ENCODE measurements around the gene CAPN12.

Gene CAPN12

GRCh38 chr19:38725469-38726283 lies 18.6 kb downstream of the CAPN12 start:
- no peak for DNase-seq (ENCODE audit: low spot score)

GRCh38 chr19:38723990-38724854 lies 20.1 kb downstream of the CAPN12 start:
- no peak for DNase-seq (ENCODE audit: low spot score)

GRCh38 chr19:38723606-38723965 lies 20.7 kb downstream of the CAPN12 start:
- no peak for DNase-seq (ENCODE audit: low spot score)

GRCh38 chr19:38722947-38723605 lies 21.2 kb downstream of the CAPN12 start:
- no peak for DNase-seq (ENCODE audit: low spot score)

GRCh38 chr19:38721979-38722773 lies 22.1 kb downstream of the CAPN12 start:
- peak; percentile 96 for DNase-seq (ENCODE audit: low spot score)

- no peak for DNase-seq (ENCODE audit: low spot score)
Observed at GRCh38 chr19:38721496-38721895, 22.8 kb downstream of the CAPN12 start.

GRCh38 chr19:38720559-38721236 lies 23.6 kb downstream of the CAPN12 start:
- DNase-seq (ENCODE audit: low spot score), result no peak

GRCh38 chr19:38719761-38720558 lies 24.3 kb downstream of the CAPN12 start:
- DNase-seq (ENCODE audit: low spot score), result no peak

- peak; percentile 75 for DNase-seq (ENCODE audit: low spot score)
Observed at GRCh38 chr19:38718747-38719543, 25.3 kb downstream of the CAPN12 start.

- no peak for DNase-seq (ENCODE audit: low spot score)
Observed at GRCh38 chr19:38717855-38718254, 26.4 kb downstream of the CAPN12 start.

- no peak for DNase-seq (ENCODE audit: low spot score)
Observed at GRCh38 chr19:38717051-38717450, 27.2 kb downstream of the CAPN12 start.

GRCh38 chr19:38715555-38715954 lies 28.7 kb downstream of the CAPN12 start:
- no peak for DNase-seq (ENCODE audit: low spot score)

GRCh38 chr19:38714354-38714778 lies 29.9 kb downstream of the CAPN12 start:
- no peak for DNase-seq (ENCODE audit: low spot score)

GRCh38 chr19:38713865-38714264 lies 30.4 kb downstream of the CAPN12 start:
- no peak for DNase-seq (ENCODE audit: low spot score)

GRCh38 chr19:38713227-38713649 lies 31.0 kb downstream of the CAPN12 start:
- DNase-seq (ENCODE audit: low spot score), result no peak

GRCh38 chr19:38712161-38712748 lies 32.0 kb downstream of the CAPN12 start:
- no peak for DNase-seq (ENCODE audit: low spot score)

GRCh38 chr19:38711726-38712153 lies 32.5 kb downstream of the CAPN12 start:
- DNase-seq (ENCODE audit: low spot score), result no peak

GRCh38 chr19:38710928-38711725 lies 33.1 kb downstream of the CAPN12 start:
- DNase-seq (ENCODE audit: low spot score), result no peak

All from putamen (tissue), 1 donor.